ACC112 (cell line): ENCODE measurements around the gene CLDN19.

ENCODE experiments used
- H2AFZ ChIP-seq: fragments of 200-600 bp; sonication (generic); one replicate; pipeline ENCODE4 v1.6.0; 2017; ENCODE audit warnings: antibody characterized with exemption, low read length; ENCODE audit not compliant: unreplicated experiment
- H3K27ac ChIP-seq: fragments of 200-600 bp; sonication (generic); 2 replicates; pipeline ENCODE4 v1.5.1; 2014; ENCODE audit warnings: low read depth, mild to moderate bottlenecking, antibody characterized with exemption, low read length, moderate library complexity
- H3K27me3 ChIP-seq: fragments of 200-600 bp; sonication (generic); 2 replicates; pipeline ENCODE4 v1.6.1; 2014; ENCODE audit warnings: mild to moderate bottlenecking, antibody characterized with exemption, low read length, moderate library complexity, mixed read lengths; ENCODE audit not compliant: insufficient read depth
- H3K36me3 ChIP-seq: fragments of 200-600 bp; sonication (generic); 2 replicates; pipeline ENCODE4 v1.6.1; 2016; ENCODE audit warnings: mild to moderate bottlenecking, antibody characterized with exemption, low read length, moderate library complexity, mixed read lengths; ENCODE audit not compliant: insufficient read depth
- H3K4me1 ChIP-seq: fragments of 200-600 bp; sonication (generic); one replicate; pipeline ENCODE4 v1.6.1; 2016; ENCODE audit warnings: low read length, mixed read lengths; ENCODE audit not compliant: insufficient read depth, unreplicated experiment, control insufficient read depth
- H3K4me3 ChIP-seq: fragments of 200-600 bp; sonication (generic); 2 replicates; pipeline ENCODE4 v1.5.1; 2014; ENCODE audit warnings: mild to moderate bottlenecking, low read depth, low read length
- H3K79me2 ChIP-seq: fragments of 200-600 bp; sonication (generic); one replicate; pipeline ENCODE4 v1.6.0; 2016; ENCODE audit warnings: low read length; ENCODE audit not compliant: control insufficient read depth, unreplicated experiment, insufficient read depth

Gene CLDN19

DNA sequence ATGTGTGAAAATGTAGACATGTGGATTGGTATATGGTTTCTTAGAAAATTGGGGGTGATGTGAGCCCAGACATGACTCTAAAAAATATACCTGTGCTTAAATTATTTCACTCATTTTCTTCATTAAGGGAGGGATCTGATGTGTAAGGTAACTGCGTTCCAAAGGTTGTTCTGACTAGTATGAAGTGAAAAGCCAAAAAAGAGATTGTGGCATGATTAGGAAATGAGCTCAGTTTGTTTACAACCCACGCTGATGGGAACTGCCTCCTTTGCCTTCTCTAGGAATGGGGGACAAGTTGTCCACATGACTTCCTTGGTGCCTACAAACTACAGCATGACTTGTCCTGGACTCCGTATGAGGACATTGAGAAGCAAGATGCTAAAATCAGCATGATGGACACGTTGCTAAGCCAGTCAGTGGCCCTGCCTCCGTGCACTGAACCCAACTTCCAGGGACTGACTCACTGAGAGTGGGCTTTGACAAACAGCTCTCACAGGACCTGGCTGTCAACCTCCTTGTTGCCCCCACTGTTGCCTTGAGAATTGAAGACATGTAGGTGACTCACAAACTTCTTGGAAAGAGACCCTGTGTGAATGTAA lies 35.0 kb upstream of the CLDN19 start:
- no peak overlapping the region for H3K27ac ChIP-seq
- no peak overlapping the region for H2AFZ ChIP-seq
- H3K4me3 ChIP-seq = no peak overlapping the region
- peaks cover 10% of the 10 kb centered on the region for H3K36me3 ChIP-seq
- peaks cover 12% of the 10 kb centered on the region for H3K79me2 ChIP-seq
- H3K4me1 ChIP-seq = no peaks in the 10 kb centered on the region
- H3K27me3 ChIP-seq = no peaks in the 10 kb centered on the region

DNA sequence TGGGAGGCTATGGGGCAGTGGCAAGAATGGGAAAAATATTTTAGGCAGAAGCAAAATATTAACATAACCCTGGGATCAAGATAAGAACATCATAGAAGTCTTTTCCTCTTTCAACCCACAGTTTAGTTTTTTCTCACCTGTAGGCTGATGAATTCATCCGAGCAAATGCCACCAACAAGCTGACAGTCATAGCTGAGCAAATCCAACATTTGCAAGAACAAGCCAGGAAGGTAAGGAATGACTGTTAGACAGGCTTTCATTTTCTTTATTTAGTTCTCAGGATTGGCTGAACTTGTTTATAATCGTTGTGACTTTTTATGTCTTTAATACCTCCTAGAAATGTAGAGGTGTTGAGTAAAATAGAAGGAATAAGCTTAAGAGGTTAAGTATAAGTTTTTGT lies 33.4 kb upstream of the CLDN19 start:
- no peak overlapping the region for H3K4me3 ChIP-seq
- H2AFZ ChIP-seq = no peak overlapping the region
- peaks cover under 1% of the 10 kb centered on the region for H3K4me1 ChIP-seq
- H3K27me3 ChIP-seq = no peaks in the 10 kb centered on the region
- peaks cover 23% of the 10 kb centered on the region for H3K79me2 ChIP-seq
- H3K36me3 ChIP-seq = peaks cover 10% of the 10 kb centered on the region
- no peak overlapping the region for H3K27ac ChIP-seq

- Histone ChIP-seq H3K79me2 (peaks cover 50% of the 10 kb centered on the region), H3K27me3 (no peaks in the 10 kb centered on the region), H3K27ac (no peak overlapping the region)
Observed at GRCh38 chr1:42769811-42770210, 29.8 kb upstream of the CLDN19 start.

GRCh38 chr1:42768172-42768571 lies 28.1 kb upstream of the CLDN19 start:
- peaks cover 12% of the 10 kb centered on the region for H3K4me1 ChIP-seq
- H3K79me2 ChIP-seq = peaks cover 65% of the 10 kb centered on the region
- peak overlapping the region; percentile 82 for H3K4me3 ChIP-seq
- H2AFZ ChIP-seq = no peak overlapping the region
- H3K27me3 ChIP-seq = no peaks in the 10 kb centered on the region
- H3K27ac ChIP-seq = no peak overlapping the region
- H3K36me3 ChIP-seq = no peaks in the 10 kb centered on the region

More at GRCh38 chr1:42769811-42770210, 29.8 kb upstream of the CLDN19 start:
- peaks cover 4% of the 10 kb centered on the region for H3K36me3 ChIP-seq
- peaks cover 7% of the 10 kb centered on the region for H3K4me1 ChIP-seq
- no peak overlapping the region for H3K4me3 ChIP-seq
- H2AFZ ChIP-seq = no peak overlapping the region

GRCh38 chr1:42767510-42768000 lies 27.5 kb upstream of the CLDN19 start:
- no peak overlapping the region for H3K27ac ChIP-seq
- peaks cover 12% of the 10 kb centered on the region for H3K4me1 ChIP-seq
- no peaks in the 10 kb centered on the region for H3K27me3 ChIP-seq
- peak overlapping the region; percentile 96 for H2AFZ ChIP-seq
- no peaks in the 10 kb centered on the region for H3K36me3 ChIP-seq
- H3K4me3 ChIP-seq = peak overlapping the region; percentile 82
- peaks cover 72% of the 10 kb centered on the region for H3K79me2 ChIP-seq

GRCh38 chr1:42766741-42767509 lies 26.9 kb upstream of the CLDN19 start, which contains the start of the genes C1orf50 and P3H1:
Gene C1orf50 (plus strand): TSS chr1:42767249. CDS start chr1:42767312, 63 bp downstream.
Gene P3H1 (minus strand): TSS chr1:42767028. CDS start chr1:42766971, 57 bp downstream.
- peaks cover 73% of the 10 kb centered on the region for H3K79me2 ChIP-seq
- H2AFZ ChIP-seq = peak within 1 kb of the TSS; percentile 96
- peaks cover 12% of the 10 kb centered on the region for H3K4me1 ChIP-seq

GRCh38 chr1:42765832-42766740 lies 26.1 kb upstream of the CLDN19 start:
- Histone ChIP-seq H3K4me3 (peak overlapping the region; percentile 82), H3K36me3 (0 out of 2 replicates have a peak, but pooled peaks cover 4% of the 10 kb centered on the region), H3K27me3 (no peaks in the 10 kb centered on the region), H2AFZ (peak overlapping the region; percentile 81), H3K4me1 (peaks cover 12% of the 10 kb centered on the region), H3K27ac (peak overlapping the region; percentile 53), H3K79me2 (peaks cover 72% of the 10 kb centered on the region)

More at GRCh38 chr1:42766741-42767509, 26.9 kb upstream of the CLDN19 start, which contains the start of the genes C1orf50 and P3H1:
- no peaks in the 10 kb centered on the region for H3K27me3 ChIP-seq
- peak within 1 kb of the TSS; percentile 53 for H3K27ac ChIP-seq
- 0 out of 2 replicates have a peak, but pooled peaks cover 3% of the 10 kb centered on the region for H3K36me3 ChIP-seq
- peak within 1 kb of the TSS; percentile 82 for H3K4me3 ChIP-seq

DNA sequence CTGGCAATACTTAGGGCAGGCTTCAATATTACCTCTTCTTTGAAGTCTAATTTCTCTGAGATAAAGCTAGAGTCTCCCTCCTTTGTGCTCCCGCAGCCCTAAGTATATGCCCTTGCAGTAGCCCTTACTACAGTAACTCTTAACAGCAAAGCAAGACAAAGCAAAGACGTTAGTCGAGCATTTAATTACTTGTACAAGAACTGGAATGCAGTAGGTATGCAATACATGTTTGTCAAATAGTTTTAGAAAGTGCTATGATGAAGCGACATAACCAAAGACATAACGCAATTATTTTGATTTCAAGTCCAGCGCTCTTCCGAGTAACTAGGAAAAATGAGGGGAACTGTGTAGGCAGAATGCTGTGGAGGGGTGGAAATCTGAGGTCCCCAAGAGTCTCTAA lies 25.2 kb upstream of the CLDN19 start:
- Histone ChIP-seq H3K27me3 (no peaks in the 10 kb centered on the region), H3K4me1 (peaks cover 12% of the 10 kb centered on the region), H3K36me3 (0 out of 2 replicates have a peak, but pooled peaks cover 4% of the 10 kb centered on the region), H3K79me2 (peaks cover 66% of the 10 kb centered on the region), H3K4me3 (peak overlapping the region; percentile 82), H3K27ac (peak overlapping the region; percentile 53), H2AFZ (peak overlapping the region; percentile 43)

- H3K4me3 ChIP-seq = no peak overlapping the region
- H3K4me1 ChIP-seq = peaks cover 6% of the 10 kb centered on the region
- no peak overlapping the region for H2AFZ ChIP-seq
- H3K36me3 ChIP-seq = peaks cover 16% of the 10 kb centered on the region; the same call in 1 of the 2 replicates
- no peak overlapping the region for H3K27ac ChIP-seq
- H3K79me2 ChIP-seq = peaks cover 45% of the 10 kb centered on the region
- H3K27me3 ChIP-seq = no peaks in the 10 kb centered on the region
Observed at GRCh38 chr1:42762269-42762668, 22.2 kb upstream of the CLDN19 start.

DNA sequence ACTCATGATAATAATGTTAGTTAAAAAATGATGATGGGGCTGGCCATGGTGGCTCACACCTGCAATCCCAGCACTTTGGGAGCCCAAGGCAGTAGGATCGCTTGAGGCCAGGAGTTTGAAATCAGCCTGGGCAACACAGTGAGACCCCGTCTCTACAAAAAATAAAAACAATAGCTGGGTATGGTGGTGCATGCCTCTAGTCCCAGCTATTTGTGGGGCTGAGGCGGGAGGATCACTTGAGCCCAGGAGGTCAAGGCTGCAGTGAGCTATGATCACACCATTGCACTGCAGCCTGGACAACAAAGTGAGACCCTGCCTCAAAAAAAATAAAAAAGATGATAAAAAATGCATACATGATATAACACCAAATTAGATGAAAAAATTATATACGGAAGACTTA lies 21.5 kb upstream of the CLDN19 start:
- Histone ChIP-seq H3K36me3 (peaks cover 19% of the 10 kb centered on the region; the same call in 1 of the 2 replicates), H2AFZ (no peak overlapping the region)

More for the DNA sequence above, 21.5 kb upstream of the CLDN19 start:
- Histone ChIP-seq H3K27ac (no peak overlapping the region), H3K79me2 (peaks cover 45% of the 10 kb centered on the region), H3K27me3 (no peaks in the 10 kb centered on the region), H3K4me3 (no peak overlapping the region), H3K4me1 (peaks cover 6% of the 10 kb centered on the region)
